GM19023 (cell line): ENCODE measurements around the gene SLC9A5.

ENCODE experiments used
- ATAC-seq: cut with Tn5 transposase; IDR thresholded peaks from one replicate; pipeline ENCODE4 v1.9.1; 2021; ENCODE audit warnings: mild to moderate bottlenecking, moderate library complexity; ENCODE audit not compliant: unreplicated experiment

SLC9A5 gene

DNA sequence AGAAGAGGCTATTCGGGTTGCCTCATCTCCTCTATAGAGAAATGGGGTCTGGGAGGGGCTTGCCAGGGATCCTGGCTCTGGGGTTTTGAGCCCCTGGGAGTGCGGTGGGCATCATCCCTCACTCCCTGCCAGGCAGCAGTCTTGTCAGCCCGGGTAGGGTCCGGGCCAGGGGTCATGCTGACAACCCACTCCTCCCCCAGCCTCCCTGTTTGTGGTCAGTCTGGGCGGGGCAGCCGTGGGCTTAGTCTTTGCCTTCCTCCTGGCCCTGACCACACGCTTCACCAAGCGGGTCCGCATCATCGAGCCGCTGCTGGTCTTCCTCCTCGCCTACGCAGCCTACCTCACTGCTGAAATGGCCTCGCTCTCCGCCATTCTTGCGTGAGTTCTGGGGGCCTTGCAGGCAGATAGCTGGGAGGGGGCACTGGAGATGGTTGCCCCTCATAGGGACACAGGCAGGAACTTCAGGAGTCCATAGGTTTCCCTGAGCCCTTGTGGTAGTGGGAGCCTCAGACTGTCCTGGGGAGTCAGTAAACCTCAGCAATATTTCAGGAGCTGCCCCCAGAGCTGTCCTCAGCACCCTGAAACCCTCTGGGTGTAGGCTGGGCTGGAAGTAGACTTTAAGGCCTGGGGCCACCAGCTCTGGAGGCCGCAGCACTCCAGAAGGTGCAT, 6.9 kb downstream of the SLC9A5 start:
- no peak for ATAC-seq

DNA sequence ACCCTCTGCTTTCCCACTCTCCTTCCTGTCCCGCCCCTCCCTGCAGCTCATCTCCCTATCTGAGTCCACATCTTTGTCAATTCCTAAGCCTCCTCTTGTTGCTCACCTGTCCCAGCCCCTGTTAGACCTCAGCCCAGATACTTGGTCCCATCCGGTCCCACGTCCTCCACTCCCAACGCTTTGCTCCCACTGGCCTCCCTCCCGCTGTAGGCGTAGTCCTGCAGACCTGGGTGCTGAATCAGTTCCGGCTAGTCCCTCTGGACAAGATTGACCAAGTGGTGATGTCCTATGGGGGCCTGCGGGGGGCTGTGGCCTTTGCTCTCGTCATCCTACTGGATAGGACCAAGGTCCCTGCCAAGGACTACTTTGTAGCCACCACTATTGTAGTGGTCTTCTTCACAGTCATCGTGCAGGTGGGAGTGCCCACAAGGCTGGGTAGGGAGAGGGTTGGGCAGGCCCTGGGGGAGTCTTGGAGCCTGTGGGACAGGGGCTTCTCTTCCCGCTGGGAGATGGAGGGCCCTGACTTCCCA, 8.0 kb downstream of the SLC9A5 start:
- ATAC-seq, result no peak

DNA sequence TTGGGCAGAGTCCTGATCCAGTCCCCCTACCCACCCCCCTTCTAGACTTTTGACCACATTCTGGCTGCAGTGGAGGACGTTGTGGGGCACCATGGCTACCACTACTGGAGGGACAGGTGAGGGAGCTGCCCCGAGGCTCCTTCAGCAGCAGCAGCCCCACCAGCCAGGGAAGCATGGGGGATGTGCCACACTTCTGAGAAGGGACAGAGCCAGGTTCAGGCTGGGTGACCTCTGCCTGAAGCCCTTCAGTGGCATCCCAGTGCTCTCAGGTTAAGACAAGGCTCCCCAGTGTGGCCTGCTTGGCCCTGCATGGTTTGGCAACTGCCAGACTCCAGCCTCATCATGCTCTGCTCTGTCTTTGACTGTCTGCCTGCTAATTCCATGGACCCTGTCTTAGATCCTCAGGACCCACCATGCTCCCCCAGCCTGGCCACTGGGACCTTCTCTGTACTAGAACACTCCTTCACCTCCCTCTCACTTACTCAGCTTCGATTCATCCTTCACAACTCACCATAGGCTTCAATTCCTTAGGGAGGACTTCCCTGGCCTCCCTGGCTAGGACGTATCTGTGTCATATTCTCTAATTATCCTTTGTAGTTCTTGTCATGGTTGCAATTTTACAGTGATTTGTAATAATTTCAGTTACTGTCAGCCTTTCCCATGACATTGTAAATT, 8.8 kb downstream of the SLC9A5 start:
- ATAC-seq, result no peak

DNA sequence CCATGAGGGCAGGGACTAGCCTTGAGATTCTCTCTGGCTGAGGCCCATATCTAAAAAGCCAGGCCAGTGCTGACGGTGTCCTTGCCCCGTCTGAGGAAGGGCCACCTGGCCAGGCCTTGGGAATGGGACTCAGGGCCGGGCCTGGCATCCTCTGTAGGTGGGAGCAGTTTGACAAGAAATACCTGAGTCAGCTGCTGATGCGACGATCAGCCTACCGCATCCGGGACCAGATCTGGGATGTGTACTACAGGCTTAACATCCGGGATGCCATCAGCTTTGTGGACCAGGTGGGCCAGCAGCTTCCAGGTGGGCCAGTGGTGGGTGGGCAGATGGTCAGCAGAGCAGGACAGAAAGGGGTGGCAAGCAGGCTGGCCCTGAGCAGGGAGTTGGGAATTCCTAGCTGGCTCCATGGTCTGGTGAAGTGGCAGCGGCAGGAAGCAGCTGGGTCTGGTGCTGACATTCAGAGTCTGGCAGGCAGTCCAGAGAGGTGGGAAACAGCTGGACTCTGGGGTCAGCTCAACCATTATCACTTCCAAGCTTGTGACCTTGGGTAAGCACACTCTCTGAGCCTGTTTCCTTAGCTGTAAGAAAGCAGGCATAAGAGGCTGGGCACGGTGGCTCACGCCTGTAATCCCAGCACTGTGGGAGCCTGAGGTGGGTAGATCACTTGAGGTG, 9.5 kb downstream of the SLC9A5 start:
- no peak for ATAC-seq

DNA sequence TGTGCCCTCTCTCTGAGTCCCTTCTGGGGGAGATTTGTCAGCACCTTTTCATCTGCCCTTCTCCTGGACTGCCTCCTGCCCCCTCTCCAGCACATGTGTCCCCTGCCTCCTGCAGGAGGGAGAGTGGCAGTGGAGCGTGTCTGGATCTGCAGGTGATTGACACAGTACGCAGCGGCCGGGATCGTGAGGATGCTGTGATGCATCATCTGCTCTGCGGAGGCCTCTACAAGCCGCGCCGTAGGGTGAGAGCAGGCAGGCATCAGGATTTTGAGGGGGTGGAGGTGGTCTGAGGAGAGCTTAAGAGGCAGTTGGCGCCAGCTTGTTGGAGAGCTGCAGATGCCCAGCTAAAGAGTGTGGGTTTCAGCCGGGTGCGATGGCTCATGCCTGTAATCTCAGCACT, 10.9 kb downstream of the SLC9A5 start:
- ATAC-seq, result no peak

DNA sequence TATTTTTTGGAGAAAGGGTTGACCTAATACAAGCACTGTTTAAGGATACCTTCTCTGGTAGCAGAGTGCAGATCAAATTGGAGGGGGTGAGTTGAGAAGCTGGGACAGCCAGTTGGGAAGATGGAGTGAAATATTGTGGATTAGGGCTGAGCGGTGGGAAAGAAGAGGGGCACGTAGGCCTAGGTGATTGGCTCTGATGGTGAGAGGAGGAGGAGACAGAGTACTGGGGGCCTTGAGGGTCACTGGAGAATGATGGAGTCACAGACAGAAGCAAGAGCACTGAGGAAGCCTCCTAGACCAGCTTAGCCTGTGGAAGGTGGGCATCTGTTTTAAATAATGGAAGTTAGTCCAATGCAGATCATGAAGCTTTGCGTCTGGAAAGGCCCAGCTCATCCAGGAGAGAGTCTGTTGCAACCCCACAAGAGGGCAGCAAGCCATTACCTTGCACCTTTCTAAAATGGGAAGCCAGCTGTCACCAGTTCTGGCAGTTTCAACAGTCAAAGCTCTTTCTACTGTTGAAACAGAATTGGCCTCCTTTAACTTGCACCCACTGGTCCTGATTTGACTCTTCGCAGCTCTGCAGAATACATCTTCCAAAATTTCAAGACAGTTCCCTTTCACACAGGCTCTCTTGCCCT, 11.8 kb downstream of the SLC9A5 start:
- no peak for ATAC-seq

DNA sequence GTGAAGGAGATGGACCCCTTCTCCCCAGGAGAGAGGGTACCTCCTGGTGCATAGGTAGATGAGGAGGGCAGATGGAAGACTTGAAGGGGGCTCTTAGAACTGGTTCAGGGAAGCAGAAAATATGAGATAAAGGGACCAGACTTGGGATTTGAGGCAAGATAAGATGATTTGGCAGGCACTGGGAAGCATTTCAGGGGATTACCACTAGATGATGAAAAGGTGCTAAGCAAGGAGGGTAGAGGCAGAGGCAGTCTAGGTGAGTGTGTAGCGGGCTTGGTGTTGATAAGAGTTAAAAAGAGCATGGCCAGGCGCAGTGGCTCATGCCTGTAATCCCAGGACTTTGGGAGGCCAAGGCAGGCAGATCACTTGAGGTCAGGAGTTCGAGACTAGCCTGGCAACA, 14.4 kb downstream of the SLC9A5 start:
- no peak for ATAC-seq

DNA sequence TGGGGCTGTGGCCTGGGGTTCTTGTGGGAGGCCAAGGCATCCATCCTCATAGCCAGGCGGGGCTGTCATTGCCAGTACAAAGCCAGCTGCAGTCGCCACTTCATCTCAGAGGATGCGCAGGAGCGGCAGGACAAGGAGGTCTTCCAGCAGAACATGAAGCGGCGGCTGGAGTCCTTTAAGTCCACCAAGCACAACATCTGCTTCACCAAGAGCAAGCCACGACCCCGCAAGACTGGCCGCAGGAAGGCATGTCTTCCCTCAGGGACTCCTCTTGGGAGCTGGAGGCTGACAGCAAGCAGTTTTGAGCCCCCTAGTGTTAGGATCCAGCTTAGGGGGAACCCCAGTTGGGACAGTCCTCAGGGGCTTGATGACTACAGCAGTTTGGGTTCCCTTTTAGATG, 15.5 kb downstream of the SLC9A5 start:
- ATAC-seq, result no peak

DNA sequence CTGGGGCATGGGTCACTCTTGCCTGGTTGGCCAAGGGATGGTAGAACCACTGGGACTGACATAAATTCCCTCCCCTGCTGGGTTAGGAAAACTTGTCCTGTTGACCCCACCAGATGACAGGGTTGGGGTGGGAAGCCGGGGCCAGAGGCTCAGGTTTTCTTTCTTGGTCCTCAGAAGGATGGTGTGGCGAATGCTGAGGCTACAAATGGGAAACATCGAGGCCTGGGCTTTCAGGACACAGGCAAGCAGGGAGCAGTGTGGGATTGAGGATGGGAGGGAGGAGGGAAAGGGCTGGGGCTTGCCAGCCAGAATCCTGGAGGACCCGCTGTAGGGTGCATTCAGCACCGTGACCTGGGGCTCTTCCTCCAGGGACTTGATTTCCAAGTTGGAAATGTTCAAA, 16.1 kb downstream of the SLC9A5 start:
- ATAC-seq, result no peak

DNA sequence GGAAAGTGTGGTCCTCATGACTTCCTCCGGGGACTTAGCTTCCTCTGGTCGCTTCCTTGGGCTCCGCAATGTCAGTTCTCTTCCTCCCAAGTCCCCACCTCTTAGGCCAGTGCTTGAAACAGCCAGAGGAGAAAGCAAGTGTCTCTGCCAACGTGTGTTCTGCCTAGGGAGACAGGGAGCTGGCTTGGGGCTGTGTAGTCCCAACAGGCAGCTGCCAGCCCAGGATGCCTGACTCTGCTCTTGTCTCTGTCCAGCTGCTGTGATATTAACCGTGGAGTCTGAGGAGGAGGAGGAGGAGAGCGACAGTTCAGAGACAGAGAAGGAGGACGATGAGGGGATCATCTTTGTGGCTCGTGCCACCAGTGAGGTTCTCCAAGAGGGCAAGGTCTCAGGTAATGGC, 17.1 kb downstream of the SLC9A5 start:
- no peak for ATAC-seq

DNA sequence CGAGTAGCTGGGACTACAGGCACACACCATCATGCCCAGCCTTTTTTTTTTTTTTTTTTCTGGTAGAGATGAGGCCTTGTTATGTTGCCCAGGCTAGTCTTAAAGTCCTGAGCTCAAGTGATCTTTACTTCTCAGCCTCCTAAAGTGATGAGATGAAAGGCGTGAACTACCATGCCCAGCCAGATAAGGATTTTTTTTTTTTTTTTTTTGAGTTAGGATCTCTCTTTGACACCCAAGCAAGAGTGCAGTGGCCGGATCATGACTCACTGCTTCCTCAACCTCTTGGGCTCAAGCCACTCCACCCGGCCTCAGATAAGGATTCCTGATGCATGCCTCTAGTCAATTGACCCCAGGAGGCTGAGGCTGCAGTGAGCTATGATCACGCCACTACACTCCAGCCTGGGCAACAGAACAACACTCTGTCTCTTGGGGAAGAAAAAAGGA, 19.4 kb downstream of the SLC9A5 start:
- no peak for ATAC-seq

DNA sequence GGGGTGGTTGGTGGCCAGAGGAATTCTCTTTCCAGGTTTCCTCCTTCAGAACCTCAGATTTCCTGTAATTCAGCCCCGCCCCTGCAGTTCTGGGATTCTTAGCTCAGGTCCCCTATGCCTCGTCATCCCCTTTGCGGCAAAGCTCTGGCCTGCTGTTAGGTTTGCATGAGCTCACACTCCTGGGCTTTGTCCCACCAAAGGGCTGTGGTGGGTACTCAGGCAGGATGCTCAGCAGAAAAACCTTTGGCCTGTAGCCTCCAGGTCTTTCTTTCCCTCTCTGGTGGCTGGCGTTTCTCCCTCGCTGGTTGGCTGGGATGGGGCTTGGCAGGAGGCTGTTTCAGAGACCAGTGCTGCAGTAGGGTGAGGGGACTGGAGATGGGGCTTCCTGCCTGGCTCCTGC, 21.0 kb downstream of the SLC9A5 start:
- no peak for ATAC-seq

DNA sequence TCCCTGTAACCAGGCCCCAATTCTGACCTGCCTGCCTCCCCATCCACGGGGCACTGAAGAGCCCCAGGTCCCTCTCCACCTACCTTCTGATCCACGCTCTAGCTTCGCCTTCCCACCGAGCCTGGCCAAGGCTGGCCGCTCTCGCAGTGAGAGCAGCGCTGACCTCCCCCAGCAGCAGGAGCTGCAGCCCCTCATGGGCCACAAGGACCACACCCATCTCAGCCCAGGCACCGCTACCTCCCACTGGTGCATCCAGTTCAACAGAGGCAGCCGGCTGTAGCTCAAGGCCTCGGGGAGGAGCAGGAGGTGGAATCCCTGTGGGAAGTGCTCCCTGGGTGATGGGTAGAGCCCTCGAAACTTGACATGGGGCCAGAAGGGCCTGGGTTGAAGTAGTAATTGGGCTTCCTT, 22.2 kb downstream of the SLC9A5 start:
- no peak for ATAC-seq

DNA sequence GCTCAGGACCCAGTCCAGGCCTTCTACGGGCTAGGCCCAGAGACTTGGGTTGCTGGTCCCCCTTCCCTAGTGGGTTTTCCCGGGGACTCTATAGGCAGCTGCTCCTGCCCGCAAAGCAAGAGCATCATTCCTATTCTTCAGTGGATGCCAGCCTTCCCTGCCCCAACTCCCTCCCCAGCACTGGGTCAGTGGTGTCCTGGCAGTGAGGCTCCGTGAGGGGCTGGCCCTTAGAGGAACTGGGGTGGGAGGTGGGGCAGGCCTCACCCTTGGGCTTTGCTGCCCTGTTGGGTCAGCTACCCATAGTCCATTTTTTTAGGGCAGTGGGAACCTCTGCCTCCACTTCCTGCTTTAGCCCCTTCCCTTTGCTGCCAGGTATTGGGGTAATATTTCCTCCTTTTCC, 22.7 kb downstream of the SLC9A5 start:
- ATAC-seq, result no peak

DNA sequence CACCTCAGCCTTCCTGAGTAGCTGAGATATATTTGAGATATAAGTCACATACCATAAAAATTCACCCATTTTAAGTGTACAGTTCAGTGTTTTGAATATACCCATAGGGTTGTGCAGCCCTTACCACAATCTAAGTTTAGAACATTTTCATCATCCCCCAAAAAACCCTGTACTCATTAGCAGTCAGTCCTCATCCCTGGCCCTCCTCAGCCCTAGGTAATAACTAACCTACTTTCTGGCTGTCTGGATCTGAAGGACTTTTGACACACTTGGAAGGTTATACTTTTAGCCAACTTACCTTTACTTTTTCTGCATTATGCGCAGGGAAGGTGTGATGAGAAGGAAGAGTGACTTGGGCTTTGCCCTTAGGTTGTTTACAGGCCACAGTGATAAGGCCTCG, 26.5 kb downstream of the SLC9A5 start:
- ATAC-seq, result no peak

DNA sequence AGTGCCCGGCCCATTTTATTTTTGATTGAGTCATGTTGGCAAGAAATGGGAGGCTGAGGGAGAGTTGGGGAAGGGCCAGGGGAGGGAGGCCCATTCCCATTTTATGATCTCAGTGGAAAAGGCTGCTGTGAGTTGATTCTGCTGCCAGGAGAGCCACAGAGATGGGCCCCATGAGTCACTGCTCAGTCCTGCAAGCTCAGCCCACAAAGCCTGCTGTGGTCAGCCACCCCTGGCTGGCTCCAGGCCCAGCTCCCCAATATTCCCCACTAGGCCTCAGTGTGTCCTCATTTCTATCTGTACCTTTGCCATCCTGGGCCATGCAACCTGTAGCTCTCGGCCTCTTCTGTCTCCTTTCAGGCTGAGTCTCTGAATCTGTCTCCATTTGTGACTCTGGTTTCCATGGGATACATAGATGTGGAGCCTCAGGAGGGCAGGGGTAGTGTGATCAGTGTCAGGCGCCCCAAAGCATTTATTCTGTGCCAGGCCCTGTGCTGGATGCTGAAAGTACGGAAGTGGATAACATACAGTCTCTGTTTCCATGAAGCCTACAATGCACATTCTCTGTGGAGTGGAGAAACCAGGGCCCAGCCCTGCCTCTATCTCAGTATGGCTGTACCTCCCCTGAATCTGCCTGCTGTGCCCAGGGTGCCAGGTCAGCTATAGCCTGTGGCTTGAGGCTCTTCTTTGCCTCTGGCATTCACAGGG, 28.7 kb downstream of the SLC9A5 start:
- no peak for ATAC-seq

DNA sequence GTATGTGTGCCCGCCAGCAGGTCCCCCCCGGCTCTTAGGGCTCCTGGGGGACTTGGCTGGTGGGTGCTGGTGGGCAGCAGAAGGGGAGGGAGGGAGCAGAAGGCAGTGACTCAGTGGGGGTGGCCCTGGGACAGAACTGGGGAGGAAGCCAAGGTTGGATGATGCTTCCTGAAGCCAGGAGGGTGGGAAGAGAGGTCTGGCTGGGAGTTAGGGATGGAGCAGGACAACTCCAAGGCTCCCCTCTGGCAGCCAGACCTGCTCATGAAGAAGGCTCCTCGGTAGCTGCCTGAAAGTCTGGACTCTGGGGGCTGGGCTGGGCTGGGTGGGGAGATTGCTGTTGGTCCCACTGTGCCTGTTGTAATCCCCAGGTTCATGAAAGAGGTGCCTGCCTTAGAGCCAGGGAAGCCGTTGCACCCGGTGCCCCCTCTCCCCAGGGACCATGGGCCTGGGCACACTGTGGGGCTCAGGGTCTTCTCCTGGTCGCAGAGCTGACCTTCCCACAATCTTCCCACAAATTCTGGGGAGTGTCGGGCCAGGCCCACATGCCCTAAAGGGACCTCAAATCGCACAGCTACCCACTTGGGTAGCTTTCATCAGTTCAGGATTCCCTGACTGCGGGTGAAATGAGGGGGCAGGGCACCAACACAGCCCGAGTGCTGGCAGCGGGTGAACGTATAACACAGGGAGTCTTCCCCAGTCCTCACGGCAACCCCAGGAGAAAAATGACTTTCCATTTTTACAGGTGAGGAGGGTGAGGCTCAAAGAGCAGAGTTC, 29.4 kb downstream of the SLC9A5 start:
- no peak for ATAC-seq

DNA sequence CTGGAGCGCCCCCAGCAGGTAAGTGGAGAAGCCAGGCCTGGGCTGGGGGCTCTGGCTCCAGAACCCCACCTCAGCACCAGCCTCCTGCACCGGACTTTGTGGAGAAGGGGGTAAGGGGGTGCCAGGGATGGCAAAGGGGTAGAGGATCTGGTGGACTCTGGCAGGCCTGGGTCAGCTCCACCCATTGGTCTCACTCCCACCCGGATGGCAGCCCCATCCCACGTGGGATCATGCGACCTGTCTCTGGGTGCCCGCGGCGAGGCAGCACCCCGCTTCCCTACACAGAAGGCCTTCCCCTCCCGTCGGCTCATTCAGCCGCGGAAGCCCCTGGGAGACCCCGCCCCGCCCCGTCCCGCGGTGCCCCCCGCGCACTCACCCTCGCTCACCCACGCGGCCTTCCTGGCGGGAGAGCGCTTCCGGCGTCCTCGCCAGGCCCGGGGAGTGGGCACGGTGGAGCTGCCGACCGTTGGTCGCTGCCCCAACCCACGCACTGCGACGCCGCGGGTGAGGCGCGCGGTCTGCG, 30.1 kb downstream of the SLC9A5 start:
- peak; percentile 40 for ATAC-seq

DNA sequence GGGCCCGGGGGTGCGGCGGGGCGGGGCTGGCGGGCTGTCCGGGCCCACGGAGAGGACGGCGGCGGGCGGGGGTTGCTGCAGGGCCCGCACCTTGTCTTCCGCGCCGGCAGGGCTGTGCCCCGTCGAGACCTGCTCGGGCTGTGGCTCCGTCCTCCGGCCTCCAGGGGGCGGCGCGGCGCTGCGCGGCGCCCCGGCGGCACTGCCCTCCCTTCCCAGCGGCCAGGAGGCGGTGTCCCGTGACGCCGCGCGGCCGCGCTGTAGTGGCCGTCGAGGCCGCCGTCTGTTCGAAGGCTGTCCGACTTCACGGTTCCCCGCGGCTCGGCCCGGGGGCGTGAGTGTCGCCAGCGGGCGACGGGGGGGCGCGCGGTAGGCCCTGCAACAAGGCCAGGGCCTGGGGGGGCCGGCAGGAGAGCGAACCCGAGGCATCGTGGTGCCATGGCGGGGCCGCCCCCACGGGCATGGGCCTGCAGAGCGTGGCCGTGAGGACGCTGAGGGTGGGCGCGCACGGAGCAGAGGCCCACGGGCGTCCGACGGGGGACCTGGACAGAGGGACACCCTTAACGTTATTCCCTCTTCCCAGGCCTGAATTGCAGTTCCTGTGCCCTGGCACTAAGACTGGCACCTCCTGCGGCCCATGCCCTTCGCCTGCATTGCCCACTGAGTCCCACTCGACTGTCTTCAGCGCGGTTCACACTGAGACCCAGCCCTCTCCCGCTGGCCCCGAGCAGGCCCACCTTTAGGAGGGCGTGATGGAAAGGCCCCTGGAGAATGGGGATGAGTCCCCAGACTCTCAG, 30.7 kb downstream of the SLC9A5 start, which contains the start of gene PLEKHG4:
PLEKHG4 (plus strand) TSS at position 237 of the 794 bp plus-strand sequence; CDS start at position 750, 513 bp downstream.
- ATAC-seq, result peak; percentile 71
